NCI-H748 (cell line): ENCODE measurements around the gene OR8G5.
A peak's percentile ranks its signal among the peaks of the same experiment; 100 is the strongest.

Source experiments
- DNase-seq: peaks from one replicate; lab custom pipeline; 2025; ENCODE audit not compliant: unreplicated experiment; lab: John Stamatoyannopoulos, UW

The OR8G5 gene

DNA sequence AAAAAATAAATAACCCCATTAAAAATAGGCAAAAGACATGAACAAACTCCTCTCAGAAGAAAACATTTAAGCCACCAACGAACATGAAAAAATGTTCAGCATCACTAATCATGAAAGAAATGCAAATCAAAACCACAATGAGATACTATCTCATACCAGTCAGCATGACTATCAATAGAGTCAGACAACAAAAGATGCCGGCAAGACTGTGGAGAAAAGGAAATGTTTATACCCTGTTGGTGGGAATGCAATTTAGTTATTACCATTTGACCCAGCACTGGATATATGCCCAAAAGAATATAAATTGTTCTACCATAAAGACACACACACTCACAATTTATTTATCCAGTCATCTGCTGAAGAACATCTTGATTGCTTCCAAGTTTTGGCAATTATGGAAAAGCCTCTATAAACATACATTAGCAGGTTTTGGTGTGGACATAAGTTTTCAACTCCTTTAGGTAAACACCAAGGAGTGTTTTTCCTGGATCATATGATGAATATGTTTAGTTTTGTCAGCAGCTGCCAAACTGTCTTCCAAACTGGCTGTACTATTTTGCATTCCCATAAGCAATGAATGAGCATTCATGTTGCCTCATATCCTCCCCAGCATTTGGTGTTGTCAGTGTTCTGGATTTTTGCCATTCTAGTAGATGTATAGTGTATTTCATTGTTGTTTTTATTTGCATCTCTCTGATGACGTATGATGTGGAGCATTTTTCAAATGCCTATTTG, 29.6 kb downstream of the OR8G5 start:
- DNase-seq = peak; percentile 17

DNA sequence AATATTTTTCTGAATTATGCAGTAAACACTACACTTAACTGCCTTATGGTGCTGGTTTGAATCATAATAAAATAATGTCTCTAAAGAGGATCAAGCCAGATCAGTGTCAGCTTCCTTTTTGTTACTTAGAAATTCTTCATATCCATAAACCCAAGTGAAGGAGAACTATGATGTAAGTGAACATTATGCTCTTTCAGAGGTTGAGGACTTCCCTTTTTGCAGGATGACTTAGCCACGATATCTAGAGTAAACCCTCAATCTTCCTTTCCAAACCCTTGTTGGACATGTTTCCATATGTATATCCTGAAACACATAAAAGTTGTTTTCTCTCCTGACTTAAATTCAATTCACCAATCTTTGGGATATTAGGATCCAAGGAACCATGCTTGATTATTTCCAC, 38.5 kb downstream of the OR8G5 start:
- no peak for DNase-seq

DNA sequence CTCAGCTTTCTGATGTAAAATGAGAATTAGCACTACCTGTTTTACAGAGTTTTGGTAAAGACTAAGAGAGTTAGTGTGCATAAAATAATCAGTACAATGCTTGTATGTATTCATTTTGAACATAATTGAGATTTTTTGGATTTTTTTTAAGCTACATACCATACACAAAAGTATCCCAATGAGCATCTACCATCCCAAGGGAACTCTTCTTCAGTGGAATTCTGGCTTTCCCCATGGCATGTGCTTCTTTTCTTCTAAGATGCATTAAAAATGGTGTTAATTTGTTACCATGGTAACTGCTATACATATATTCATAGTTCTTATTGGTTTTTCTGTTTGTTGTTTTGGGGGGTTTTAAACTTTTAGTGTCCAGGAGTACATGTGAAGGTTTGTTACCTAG, 39.8 kb downstream of the OR8G5 start:
- no peak for DNase-seq

DNA sequence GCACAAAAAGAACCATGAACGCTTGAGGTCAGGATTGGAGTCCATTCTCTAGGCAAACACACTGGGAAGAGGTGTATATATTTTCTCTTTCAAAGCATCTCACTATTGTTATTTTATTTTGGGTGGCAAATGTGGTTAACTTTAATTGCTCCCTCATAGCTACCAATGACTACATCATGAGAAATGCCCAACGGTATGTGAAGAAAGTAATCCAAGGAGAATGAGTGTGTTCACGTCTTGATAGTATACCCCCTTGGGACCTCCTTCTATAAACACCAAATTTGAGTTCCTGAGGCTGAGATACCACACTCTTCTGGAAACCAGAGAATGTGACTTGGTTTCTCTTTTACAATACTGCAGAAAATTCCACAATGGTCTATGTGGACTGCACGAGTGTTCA, 41.7 kb downstream of the OR8G5 start:
- DNase-seq = no peak

DNA sequence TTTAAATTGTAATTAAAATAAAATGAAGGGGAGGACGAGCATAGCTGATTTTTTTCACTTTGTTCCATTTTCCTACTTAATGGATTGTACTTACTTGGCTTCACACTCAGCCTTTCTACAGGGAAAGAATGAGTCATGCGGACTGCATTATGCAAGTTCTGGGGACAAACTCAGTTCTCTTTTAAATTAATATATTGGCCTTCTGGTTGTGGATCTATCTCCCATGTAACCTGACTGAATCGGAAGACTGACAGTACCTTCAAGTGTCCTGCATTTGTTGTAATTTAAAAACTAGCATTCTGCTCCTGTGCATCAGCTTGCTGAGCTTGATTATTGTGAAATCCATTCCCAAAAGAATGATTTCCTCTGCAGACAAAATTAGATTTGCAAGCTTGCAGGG, 45.4 kb downstream of the OR8G5 start:
- no peak for DNase-seq

DNA sequence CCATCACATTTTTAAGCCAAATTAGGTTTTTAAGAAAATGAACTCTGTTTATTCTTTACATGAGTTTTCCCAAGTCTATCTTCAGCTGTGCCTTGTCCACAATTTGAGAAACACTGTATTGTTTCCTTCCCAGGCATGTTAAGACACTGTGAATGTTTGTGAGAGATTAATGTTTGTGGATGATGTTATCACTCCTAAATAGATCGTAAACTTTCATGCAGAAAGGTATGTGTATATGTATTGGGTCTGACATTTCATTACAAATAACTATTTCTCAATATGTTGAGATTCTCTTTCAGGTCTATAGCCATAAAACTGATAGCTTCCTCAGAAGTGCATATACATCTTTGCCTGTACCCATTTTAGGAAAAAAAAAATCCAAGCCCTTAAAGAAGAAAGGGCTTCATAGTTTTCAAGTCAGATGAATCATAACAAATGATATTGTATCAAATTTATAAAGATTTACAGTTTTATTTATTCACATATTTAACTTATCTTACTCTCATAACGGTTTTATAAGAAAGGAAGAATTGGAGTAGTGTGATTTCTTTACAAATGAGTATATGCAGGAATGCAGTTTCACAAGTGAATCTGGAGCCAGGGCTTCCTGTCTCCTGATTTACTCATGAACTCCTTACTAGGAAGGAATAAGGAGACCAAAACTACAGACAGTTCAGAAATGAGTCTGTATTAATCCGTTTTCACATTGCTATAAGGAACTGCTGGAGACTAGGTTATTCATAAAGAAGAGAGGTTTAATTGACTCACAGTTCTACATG, 46.4 kb downstream of the OR8G5 start:
- no peak for DNase-seq

DNA sequence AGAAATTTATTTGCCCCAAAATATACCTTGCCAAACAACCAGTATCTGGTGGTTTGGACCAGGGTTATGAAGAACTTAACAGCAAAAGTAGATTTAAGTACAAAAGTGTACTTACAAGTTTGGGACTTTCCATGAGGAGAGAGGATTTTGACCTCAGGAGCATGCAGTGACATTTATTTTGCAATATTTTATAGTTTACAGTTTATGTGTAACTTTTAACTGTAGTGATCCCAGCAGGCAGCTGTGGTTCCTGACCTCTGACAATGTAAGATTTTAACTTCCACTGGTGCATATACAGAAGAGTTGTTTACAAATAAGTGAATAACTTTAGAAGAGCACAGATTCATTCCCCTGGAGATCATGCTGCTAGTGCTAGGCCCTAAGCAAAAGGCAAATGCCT, 50.9 kb downstream of the OR8G5 start:
- no peak for DNase-seq

DNA sequence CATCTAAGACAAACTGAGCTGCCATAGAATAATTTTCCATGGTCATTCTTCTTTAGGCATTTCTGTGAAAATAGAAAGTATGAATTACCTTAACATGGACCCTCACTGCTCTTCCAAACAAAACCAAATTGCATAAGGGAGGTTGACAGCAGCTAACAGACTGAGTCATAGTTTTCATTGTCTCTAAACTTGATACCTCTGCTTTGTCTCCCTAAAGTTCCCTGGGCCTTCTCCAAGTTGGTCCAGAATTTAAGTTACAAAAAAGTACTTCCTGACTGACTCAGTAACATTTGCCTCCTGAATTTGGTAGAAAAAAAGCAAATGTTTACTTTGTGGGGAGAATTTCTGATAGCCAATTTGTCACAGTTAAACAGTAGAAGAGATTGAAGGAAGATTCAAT, 54.5 kb downstream of the OR8G5 start:
- DNase-seq = no peak

DNA sequence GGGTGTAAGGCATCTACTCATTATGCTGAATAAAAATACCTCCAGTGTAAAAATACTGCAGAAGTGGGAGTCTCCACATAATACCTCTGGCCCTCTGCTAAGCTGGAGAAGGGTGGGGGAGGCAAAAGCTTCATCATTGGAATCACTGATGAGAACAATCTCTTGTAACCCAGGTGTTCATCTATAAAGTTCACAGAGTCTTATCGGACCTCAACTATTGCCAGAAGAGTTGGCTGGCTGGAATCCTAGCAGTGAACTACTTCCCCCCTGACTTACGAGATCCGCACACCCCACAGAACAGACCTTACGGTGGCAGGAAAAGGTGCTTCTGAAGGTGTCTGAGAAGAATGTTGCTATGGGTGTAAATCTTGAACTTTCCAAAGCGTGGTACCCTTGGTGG, 55.1 kb downstream of the OR8G5 start:
- no peak for DNase-seq

DNA sequence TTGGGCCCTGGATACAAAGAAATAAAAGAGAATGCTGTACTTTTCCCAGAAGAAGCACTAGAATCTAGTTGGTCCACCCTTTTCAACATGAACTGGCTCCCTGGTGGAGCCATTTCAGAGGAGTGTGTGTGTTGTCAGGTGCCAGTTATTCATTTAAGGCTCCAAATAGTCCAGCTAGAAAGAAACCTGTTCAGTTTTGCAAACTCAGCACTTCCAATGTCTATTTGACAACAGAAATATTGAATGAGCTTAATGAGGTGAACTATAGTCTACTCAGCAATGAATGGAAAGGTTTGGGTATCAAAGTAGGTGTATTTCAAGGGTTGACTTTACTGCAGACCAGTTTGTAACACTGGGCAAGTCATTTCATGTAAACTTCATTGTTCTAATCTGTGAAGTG, 55.5 kb downstream of the OR8G5 start:
- no peak for DNase-seq

DNA sequence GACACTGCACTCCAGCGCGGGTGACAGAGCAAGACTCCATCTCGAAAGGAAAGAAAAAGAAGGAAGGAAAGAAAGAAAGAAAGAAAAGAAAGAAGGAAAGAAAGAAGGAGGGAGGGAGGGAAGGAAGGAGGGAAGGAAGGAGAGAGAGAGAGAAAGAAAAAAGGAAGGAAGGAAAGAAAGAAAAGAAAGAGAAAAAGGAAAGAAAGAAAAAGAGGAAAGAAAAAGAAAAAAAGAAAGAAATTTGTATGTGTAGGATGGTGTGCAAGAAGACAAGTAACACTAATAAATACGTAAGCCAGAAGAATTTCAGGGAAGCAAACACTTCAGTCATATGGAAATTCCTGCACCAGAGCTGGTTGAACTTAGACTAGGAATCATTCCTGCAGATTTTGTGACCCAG, 57.0 kb downstream of the OR8G5 start:
- no peak for DNase-seq

DNA sequence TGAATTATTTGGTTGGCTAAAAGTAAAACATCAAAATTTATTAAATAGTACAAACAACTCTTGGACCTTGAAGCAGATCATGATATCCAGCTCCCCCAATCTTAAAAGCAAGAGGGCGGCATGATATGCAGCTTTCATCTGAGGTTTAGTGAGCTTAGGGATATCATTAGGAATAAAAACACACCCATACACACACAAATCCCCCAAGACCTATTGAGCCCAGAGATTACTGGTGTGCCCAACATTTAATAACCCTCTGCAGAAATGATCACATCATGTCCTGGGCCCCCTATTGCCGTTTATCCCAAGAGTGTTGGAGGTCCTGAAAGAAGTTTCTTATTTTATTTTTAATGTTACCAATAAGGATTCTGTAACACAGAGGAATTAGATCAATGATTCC, 57.7 kb downstream of the OR8G5 start, which contains the start of gene OR8D1:
Gene OR8D1, minus strand, starts transcription at position 101 of the 400 bp plus-strand sequence. CDS start 3,183 bp downstream, outside the sequence.
- no peak for DNase-seq

DNA sequence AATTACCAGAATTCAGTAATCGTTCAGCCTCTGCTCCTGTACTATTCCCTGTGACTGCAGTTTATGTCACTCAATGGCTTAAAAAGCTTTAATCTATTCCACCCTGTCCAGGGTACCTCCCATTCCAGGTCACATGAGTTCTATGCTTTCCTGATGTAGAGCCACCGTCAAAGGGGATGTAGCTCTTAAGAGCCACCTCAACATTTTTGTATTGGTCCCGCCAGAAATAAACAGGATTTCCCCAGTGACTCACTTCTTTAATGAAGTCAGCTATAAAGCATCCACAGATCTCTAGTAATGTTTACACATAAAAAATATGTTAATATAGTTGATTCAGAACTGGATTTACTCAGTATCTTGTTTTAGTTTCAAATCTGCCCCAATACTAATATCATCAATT, 58.9 kb downstream of the OR8G5 start:
- no peak for DNase-seq
